DMS53 treated with DMSO at 0.1 percent for 48 hours (cell line): Measurements from ENCODE around the gene KRTAP9-8.
"Not testable (repeated sequence)": the region's sequence is repeated elsewhere in the genome, so short reads cannot be mapped to it uniquely, and the experiment has no call there.

Experiments used
- DNase-seq: peaks from one replicate; lab custom pipeline; 2025; ENCODE audit not compliant: unreplicated experiment; lab: John Stamatoyannopoulos, UW

Gene KRTAP9-8

GRCh38 chr17:41237949-41238437, at the start of gene KRTAP9-8:
KRTAP9-8 (plus strand) TSS chr17:41237999; CDS start chr17:41238052, 53 bp downstream.
- DNase-seq, result not testable (repeated sequence)

DNA sequence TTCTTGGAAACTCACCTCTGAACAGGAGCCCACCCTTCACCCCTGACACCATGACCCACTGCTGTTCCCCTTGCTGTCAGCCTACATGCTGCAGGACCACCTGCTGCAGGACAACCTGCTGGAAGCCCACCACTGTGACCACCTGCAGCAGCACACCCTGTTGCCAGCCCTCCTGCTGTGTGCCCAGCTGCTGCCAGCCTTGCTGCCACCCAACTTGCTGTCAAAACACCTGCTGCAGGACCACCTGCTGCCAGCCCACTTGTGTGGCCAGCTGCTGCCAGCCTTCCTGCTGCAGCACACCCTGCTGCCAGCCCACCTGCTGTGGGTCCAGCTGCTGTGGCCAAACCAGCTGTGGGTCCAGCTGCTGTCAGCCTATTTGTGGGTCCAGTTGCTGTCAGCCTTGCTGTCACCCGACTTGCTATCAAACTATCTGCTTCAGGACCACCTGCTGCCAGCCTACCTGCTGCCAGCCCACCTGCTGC, 47.9 kb upstream of the KRTAP9-8 start, which contains the start of gene KRTAP9-1:
TSS of gene KRTAP9-1 (plus strand) at position 51 of the 482 bp plus-strand sequence. CDS start at position 51, 0 bp downstream.
- not testable (repeated sequence) for DNase-seq

- DNase-seq, result no peak
These were observed 47.5 kb upstream of the KRTAP9-8 start for GRCh38 chr17:41190328-41190727.

DNA sequence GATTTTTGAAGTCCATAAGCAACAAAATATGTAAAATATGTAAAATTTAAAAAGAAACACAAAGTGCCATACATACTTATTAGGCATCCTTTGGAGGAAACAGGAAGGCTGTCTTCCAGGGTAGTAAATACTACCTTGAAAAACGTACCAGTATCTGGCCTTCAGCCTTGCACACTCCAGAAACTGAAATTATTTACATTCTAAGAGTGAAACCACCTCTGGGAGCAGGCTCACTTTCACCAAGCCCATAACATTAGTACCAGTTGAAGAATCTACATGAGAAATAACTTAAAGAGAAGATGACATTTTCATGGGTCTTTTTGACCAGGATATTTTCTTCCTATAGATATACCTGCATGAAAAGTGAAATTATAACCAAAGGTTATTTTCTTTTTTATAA, 41.7 kb upstream of the KRTAP9-8 start:
- no peak for DNase-seq

GRCh38 chr17:41199421-41200078, 38.2 kb upstream of the KRTAP9-8 start:
- no peak for DNase-seq

DNA sequence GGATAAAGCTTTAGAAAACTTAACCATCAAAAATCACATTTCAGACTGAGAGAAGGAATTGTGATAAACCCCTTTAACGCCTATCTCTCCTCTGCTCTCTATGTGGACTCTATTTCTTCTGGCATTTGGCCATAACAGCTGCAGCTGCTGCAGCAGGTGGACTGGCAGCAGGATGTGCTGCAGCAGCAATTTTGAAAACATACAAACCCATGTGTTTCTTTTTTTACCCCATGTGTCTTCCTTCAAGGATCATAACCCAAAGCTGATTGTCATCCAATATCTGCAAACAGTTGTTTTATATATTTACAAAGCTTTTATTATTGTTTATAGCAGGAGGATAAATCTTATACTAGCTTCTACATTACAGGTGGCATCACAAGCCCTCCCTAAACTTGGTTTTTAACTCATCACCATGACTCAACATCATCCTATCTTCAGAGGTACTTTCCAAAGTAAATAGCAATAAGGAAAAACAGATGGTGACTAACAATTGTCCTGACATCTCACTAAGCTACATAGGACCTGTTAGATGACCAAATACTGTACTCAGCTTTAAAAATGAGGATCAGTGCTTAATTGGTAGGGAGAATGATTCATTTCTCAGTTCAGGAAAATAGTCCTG, 25.8 kb upstream of the KRTAP9-8 start:
- peak; percentile 63 for DNase-seq

DNA sequence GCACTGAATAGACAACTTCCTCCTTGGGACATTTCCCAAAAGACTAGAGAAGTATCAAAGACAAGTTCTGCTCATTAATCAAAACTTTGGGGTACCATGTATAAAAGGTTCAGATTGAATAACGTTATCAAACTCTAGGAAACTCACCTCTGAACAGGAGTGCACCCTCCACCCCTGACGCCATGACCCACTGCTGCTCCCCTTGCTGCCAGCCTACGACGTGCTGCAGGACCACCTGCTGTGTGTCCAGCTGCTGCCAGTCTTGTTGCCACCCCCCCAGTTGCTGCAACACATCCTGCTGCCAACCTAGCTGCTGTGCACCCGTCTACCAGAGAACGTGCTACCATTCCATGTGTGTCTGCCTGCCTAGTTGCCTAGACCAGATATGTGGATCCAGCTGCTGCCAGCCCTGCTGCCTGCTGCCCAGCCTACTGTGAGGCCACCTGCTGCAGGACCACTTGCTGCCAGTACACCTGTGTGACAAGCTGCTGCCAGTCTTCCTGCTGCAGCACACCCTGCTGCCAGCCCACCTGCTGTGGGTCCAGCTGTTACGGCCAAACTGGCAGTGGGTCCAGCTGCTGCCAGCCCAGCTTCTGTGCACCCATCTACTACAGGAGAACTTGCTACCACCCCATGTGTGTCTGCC, 25.2 kb upstream of the KRTAP9-8 start:
- peak; percentile 74 for DNase-seq

DNA sequence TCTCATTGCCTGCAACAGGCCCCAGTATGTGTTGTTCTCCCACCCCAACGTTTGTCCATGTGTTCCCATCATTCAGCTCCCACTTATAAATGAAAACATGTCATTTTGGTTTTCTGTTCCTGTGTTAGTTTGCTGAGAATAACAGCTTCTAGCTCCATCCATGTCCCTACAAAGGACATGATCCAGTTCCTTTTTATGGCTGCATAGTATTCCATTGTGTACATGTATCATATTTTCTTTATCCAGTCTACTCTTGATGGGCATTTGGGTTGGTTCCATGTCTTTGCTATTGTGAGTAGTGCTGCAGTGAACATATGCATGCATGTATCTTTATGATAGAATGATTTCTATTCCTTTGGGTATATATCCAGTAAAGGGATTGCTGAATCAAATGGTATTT, 22.1 kb upstream of the KRTAP9-8 start:
- DNase-seq, result no peak

- DNase-seq, result no peak
These were observed 14.0 kb upstream of the KRTAP9-8 start for GRCh38 chr17:41223821-41224220.

DNA sequence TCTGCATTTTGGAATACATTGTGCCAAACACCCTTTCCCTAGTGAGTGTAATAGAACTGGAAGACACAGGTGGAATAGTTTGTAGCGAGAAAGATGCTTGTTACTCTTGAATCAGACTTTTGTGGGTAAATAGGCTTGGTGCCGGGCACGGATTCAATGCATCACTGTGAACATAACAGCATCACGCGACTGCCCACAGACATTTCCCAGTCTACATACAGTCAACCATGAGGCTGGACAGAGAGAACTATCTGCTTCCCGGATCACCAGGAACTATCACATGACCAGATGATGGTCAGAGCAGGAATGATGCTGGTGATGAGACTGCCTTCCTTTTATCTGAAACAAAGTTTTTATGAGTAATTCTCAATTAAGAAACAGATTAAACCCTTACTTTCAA, 11.7 kb upstream of the KRTAP9-8 start:
- no peak for DNase-seq

GRCh38 chr17:41226598-41227095, 11.2 kb upstream of the KRTAP9-8 start, which contains the start of gene KRTAP9-2:
KRTAP9-2 (plus strand) TSS chr17:41226648; CDS start chr17:41226655, 7 bp downstream.
- not testable (repeated sequence) for DNase-seq

DNA sequence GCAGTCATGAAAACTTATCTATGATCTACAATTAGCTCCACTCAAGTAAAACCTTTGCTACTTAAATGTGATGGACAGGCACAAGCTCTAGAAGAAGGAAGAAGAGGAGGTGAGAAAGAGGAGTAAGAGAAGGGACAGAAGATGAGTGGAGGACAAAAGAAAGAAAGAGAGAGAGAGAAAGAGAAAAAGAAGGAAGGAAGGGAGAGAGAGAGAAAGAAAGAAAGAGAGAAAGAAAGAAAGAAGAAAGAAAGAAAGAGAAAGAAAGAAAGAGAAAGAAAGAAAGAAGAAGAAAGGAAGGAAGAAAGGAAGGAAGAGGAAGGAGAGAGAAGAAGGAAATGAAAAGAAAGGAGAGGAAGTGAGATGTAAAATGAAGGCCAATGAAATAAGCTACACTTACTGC, 7.7 kb upstream of the KRTAP9-8 start:
- no peak for DNase-seq

DNA sequence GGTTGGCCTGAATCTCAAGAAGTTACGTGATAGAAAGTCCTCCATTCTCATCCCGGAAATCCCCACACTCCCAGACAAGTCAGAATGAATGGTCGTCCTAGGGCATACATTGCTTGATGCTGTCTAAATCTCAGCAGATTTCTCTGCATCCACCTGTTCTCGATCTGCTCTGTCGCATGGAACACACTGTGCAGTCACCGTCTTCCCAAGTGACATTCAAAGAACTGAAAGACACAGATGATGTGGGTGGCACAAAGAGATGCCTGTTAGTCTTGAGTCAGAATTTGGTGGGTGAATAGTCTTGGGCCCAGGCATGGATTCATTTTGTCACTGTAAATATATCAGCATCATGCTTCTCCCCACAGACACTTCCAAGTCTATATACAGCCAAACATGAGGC, 6.1 kb upstream of the KRTAP9-8 start:
- DNase-seq, result no peak

DNA sequence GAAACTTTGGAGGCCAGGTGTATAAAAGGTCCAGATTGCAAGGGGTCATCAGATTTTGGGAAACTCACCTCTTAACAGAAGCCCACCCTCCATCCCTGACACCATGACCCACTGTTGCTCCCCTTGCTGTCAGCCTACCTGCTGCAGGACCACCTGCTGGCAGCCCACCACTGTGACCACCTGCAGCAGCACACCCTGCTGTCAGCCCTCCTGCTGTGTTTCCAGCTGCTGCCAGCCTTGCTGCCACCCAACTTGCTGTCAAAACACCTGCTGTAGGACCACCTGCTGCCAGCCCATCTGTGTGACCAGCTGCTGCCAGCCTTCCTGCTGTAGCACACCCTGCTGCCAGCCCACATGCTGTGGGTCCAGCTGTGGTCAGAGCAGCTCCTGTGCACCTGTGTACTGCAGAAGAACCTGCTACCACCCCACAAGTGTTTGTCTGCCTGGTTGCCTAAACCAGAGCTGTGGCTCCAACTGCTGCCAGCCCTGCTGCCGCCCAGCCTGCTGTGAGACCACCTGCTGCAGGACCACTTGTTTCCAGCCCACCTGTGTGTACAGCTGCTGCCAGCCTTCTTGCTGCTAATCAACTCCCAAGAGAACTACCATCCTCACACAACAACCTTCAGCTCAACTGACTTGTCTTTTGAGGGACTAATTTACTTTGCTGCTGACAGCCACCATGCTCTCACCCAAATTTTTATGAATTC, 5.2 kb upstream of the KRTAP9-8 start, which contains the start of gene KRTAP9-3:
TSS of gene KRTAP9-3 (plus strand) at position 51 of the 707 bp plus-strand sequence. CDS start at position 104, 53 bp downstream.
- not testable (repeated sequence) for DNase-seq

- DNase-seq, result not testable (repeated sequence)
These were observed 683 bp upstream of the KRTAP9-8 start for GRCh38 chr17:41237116-41237515.

DNA sequence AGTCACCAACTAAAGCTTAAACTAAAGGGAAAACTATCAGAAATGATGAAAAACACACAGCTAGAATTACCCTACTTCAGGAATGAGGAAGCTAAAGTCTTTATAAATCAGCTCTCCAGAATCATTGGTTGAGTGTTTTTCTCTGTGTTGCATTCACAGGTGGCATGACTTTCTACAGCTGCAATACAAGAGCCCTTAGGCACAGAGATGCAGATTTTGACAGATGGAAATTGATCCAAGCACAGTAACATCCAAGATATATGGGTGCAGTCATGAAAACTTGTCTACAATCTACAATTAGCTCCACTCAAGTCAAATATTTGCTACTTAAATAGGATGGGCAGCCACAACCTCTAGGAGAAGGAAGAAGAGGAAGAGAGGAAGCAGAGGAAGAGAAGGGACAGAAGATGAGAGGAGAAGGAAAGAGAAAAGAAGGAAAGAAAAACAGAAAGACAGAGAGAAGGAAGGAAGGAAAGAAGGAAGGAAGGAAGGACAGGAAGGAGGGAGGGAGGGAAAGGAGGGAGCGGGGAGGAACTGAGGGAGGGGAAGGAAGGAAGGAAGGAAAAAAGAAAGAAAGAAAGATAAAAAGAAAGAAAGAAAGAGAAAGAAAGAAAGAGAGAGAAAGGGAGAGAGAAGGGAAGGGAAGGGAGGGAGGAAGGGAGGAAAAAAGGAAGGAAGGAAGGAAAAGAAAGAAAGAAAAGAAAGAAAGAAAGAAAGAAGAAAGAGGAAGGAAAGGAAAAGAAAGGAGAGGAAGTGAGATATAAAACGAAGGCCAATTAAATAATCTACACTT, 9.4 kb downstream of the KRTAP9-8 start:
- not testable (repeated sequence) for DNase-seq

GRCh38 chr17:41249637-41250240, 11.9 kb downstream of the KRTAP9-8 start, which contains the start of gene KRTAP9-4:
KRTAP9-4 (plus strand) TSS chr17:41249687; CDS start chr17:41249721, 34 bp downstream.
- DNase-seq, result not testable (repeated sequence)

- DNase-seq, result no peak
These were observed 13.5 kb downstream of the KRTAP9-8 start for GRCh38 chr17:41251261-41251660.

DNA sequence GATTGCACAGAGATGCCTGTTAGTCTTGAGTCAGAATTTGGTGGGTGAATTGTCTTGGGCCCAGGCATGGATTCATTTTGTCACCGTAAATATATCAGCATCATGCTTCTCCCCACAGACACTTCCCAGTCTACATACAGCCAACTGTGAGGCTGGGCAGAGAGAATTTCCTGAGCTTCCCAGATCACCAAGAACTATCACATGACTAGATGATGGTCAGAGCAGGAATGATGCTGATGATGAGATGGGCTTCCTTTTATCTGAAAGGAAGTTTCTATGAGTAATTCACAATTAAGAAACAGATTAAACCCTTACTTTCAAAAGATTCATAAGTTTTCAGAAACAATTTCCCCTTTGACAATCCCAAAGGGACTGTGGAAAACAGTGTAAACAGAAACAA, 17.1 kb downstream of the KRTAP9-8 start:
- no peak for DNase-seq
